Activated CD8-positive, alpha-beta T cell treated with anti-CD3 and anti-CD28 coated beads, Interleukin-2, amount 10 ng/mL, durations not matched to agents 7 days and 5 days (primary cell): ENCODE measurements around the gene RNF44. TPM values are rescaled to one million over a fixed set of nuclear protein-coding genes. Genes with fewer than 3 reads are reported as not detected.

Source experiments
- ATAC-seq: fragments of 150-1000 bp; cut with Tn5 transposase; one replicate; pipeline ENCODE4 v1.10.0; 2021; ENCODE audit warnings: moderate library complexity
- CTCF ChIA-PET: fragments of 350-600 bp; sonication (Branson Sonifier 250); formaldehyde crosslinking; loops from one replicate; lab custom pipeline; 2021; ENCODE audit warnings: antibody characterized with exemption; lab: Charles Lee
- POLR2A ChIA-PET: fragments of 350-600 bp; sonication (Branson Sonifier 250); formaldehyde crosslinking; loops from one replicate; lab custom pipeline; 2021; ENCODE audit warnings: antibody characterized with exemption; lab: Charles Lee
- DNase-seq: peaks from one replicate; pipeline ENCODE4 v3.0.0-alpha.2; 2020
- H3K27ac Mint-ChIP-seq: one replicate; pipeline ENCODE4 v1.8.0; 2021; ENCODE audit warnings: mild to moderate bottlenecking, mixed read lengths
- H3K27me3 Mint-ChIP-seq: one replicate; pipeline ENCODE4 v1.8.0; 2021; ENCODE audit warnings: low read depth, mixed read lengths
- H3K36me3 Mint-ChIP-seq: one replicate; pipeline ENCODE4 v1.8.0; 2021; ENCODE audit warnings: low read depth, mixed read lengths
- H3K4me1 Mint-ChIP-seq: one replicate; pipeline ENCODE4 v1.8.0; 2021; ENCODE audit warnings: low read depth, mixed read lengths
- H3K4me3 Mint-ChIP-seq: one replicate; pipeline ENCODE4 v1.8.0; 2021; ENCODE audit warnings: mild to moderate bottlenecking, mixed read lengths
- H3K9me3 Mint-ChIP-seq: one replicate; pipeline ENCODE4 v1.8.0; 2022; ENCODE audit warnings: mixed read lengths; ENCODE audit not compliant: insufficient read depth
- total RNA-seq, 2 experiments: library from RNA; stranded (reverse); gene quantifications; one replicate each; pipeline ENCODE4 v1.2.3, GENCODE V29; 2021

The RNF44 gene
- total RNA-seq, 2 experiments from 2014 or later, result 88.3 to 92.7 TPM

DNA sequence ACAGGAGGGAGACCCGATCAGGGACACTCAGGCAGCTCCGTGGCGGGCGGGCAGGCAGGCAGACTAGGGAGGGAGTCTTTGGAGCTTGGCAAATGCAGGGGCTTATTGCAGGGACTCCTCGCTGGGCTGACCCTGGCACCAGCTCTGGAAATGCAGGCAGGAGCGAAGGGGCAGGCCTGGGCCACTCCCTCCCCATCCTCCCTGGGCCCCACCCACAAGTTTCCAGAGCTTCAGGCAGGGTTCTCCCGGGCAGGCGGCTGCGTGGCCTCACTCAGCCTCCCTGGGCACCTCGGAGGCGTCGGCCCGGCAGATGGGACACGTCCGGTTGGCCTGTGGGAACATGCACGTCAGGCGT lies 8.5 kb downstream of the RNF44 start:
- Mint-ChIP-seq H3K27me3 (no peaks in the 10 kb centered on the region), H3K9me3 (no peaks in the 10 kb centered on the region), H3K4me3 (no peak overlapping the region), H3K27ac (peak overlapping the region; percentile 55), H3K4me1 (peaks cover 50% of the 10 kb centered on the region), H3K36me3 (peaks cover 56% of the 10 kb centered on the region)
- POLR2A ChIA-PET, result interaction anchor here (2.2 to 3.9 kb wide), 2 partner anchors 11 to 14 kb away, joined by 7 to 34 read pairs; no protein-coding TSS in a partner anchor
- no peak for DNase-seq
- ATAC-seq, result no peak
- CTCF ChIA-PET, result interaction anchor here (0.8 to 2.5 kb wide), 3 partner anchors 10 to 81 kb away, joined by 3 to 10 read pairs (median 9); partner anchors contain the start of gene FAF2

DNA sequence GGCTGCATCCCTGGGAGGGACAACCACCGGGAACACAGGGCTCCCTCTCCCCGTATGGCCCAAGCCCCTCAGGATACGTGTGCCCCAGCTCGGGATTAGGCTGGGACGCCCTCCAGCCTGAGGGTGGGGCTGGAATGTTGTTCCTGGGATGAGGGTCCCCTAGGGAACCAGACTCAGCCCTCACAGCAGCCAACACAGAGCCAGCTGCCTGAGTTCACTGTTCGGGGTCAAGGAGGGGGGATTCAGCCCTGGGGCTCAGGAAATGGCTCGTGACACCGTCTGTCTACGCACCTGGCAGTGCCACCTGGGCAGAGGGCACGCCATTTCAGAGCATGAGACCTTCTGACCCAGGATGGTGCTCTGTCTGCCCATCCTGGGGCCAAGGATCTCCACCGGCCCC lies 8.9 kb downstream of the RNF44 start:
- H3K4me3 Mint-ChIP-seq, result no peak overlapping the region
- ATAC-seq, result no peak
- peak overlapping the region; percentile 55 for H3K27ac Mint-ChIP-seq
- ChIA-PET CTCF (no interaction called here), POLR2A (interaction anchor here (1.2 to 3.9 kb wide), 2 partner anchors 9 to 14 kb away, joined by 4 to 34 read pairs; partner anchors contain the start of gene RNF44)
- no peaks in the 10 kb centered on the region for H3K9me3 Mint-ChIP-seq
- peaks cover 45% of the 10 kb centered on the region for H3K4me1 Mint-ChIP-seq
- H3K36me3 Mint-ChIP-seq, result peaks cover 51% of the 10 kb centered on the region
- H3K27me3 Mint-ChIP-seq, result no peaks in the 10 kb centered on the region
- DNase-seq, result no peak

DNA sequence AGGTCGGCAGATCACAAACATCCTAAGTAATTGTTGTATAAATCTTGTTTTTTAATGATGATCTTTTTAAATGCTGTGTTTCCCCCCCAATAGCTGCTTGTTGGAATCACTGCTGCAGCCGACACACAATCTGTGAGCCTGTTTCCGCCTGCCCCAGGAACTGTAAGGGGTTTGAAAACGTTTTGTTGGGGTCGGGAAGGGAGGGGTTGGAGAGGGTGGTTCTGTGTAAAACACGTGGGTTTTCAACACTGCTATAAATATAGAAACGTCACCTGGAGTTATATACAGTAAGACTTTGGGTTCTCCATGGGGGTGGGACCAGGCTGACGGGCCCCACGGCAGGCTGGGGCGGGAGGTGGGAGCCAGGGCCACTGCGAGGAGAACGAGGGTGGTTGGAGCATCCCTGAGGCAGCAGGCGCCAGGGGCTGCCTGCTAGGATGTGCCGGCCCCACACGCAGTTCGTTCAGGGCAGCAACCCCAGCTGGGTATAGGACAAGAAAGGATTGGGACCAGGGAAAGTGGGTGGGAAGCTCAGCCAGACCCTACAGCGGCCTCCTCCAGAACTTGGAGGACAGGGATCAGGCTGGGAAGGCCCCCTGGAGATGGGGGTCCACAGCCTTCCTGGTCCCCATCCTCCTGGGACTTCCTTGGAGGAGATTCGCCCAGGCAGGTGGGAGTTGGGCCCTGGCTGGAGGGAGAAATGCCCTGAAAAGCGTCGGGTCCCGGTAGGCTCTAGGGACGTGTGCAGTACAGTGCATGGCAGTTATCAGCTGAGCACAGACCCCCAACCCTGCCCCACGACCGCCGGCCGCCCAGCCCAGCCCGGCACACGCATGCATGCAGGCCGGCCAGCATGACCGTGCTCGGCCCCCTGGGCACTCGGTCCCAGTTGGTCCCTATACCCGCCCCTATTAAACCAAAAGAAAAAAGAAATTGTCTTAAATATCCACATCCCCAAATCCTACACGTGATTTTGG lies 9.7 kb downstream of the RNF44 start:
- Mint-ChIP-seq H3K27ac (peak overlapping the region; percentile 55), H3K4me3 (no peak overlapping the region), H3K9me3 (no peaks in the 10 kb centered on the region), H3K27me3 (no peaks in the 10 kb centered on the region), H3K4me1 (peaks cover 39% of the 10 kb centered on the region), H3K36me3 (peaks cover 49% of the 10 kb centered on the region)
- CTCF ChIA-PET, result no interaction called here
- DNase-seq, result no peak
- POLR2A ChIA-PET, result interaction anchor here (1.2 kb wide), 1 partner anchor 9 kb away, joined by 4 read pairs; the partner anchor contains the start of gene RNF44
- ATAC-seq, result no peak

DNA sequence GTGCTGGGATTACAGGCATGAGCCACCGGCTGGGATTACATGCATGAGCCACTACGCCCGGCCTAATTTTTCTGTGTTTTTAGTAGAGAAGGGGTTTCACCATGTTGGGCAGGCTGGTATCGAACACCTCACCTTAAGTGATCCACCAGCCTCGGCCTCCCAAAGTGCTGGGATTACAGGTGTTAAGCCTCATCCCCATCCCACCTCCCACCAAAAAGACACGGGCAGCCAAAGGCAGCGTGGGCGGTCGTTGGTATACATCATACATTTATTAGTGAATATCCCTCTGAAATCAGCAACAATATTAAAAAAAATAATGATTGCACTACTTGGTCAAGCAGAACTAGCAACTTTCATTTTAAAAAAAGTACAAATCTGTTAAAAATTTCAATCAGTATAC lies 10.7 kb downstream of the RNF44 start:
- no peak for DNase-seq
- H3K4me3 Mint-ChIP-seq, result no peak overlapping the region

DNA sequence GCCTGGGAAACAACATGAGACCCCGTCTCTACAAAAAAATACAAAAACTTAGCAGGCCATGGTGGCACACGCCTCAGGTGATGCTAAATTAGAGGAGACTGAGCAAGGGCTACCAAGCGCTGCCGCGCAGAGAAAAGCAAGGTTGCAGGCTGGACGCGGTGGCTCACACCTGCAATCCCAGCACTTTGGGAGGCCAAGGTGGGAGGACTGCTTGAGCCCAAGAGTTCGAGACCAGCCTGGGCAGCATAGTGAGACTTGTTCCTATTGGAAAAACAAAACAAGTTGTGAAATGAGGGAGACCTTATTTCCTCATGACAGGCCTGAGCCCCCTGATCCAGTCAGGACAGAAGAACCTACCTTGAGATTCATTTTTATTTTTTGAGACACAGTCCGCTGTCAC lies 11.5 kb downstream of the RNF44 start:
- CTCF ChIA-PET, result no interaction called here
- no peak for ATAC-seq
- Mint-ChIP-seq H3K27me3 (peaks cover 2% of the 10 kb centered on the region), H3K36me3 (peaks cover 37% of the 10 kb centered on the region), H3K9me3 (no peaks in the 10 kb centered on the region), H3K27ac (no peak overlapping the region), H3K4me1 (peaks cover 28% of the 10 kb centered on the region), H3K4me3 (no peak overlapping the region)
- POLR2A ChIA-PET, result interaction anchor here (1.6 kb wide), 1 partner anchor 11 kb away, joined by 5 read pairs; the partner anchor contains the start of gene RNF44
- no peak for DNase-seq

More for the DNA sequence above, 10.7 kb downstream of the RNF44 start:
- ChIA-PET CTCF (no interaction called here), POLR2A (interaction anchor here (1.6 kb wide), 1 partner anchor 11 kb away, joined by 5 read pairs; the partner anchor contains the start of gene RNF44)
- peaks cover 32% of the 10 kb centered on the region for H3K4me1 Mint-ChIP-seq
- no peak for ATAC-seq
- peaks cover 2% of the 10 kb centered on the region for H3K27me3 Mint-ChIP-seq
- no peak overlapping the region for H3K27ac Mint-ChIP-seq
- no peaks in the 10 kb centered on the region for H3K9me3 Mint-ChIP-seq
- peaks cover 43% of the 10 kb centered on the region for H3K36me3 Mint-ChIP-seq

DNA sequence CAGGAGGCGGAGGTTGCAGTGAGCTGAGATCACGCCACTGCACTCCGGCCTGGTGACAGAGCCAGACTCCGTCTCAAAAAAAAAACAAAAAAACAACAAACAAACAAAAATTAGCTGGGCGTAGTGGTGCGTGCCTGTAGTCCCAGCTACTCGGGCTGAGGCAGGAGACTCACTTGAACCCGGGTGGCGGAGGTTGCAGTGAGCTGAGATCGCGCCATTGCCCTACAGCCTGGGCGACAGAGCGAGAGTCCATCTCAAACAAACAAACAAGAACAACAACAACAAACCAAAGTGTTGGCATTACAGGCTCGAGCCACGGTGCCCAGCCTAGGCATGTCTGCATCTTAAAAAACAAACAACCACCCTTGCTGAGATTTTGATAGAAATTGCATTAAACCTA lies 12.2 kb downstream of the RNF44 start:
- no peaks in the 10 kb centered on the region for H3K9me3 Mint-ChIP-seq
- H3K27ac Mint-ChIP-seq, result peak overlapping the region; percentile 25

DNA sequence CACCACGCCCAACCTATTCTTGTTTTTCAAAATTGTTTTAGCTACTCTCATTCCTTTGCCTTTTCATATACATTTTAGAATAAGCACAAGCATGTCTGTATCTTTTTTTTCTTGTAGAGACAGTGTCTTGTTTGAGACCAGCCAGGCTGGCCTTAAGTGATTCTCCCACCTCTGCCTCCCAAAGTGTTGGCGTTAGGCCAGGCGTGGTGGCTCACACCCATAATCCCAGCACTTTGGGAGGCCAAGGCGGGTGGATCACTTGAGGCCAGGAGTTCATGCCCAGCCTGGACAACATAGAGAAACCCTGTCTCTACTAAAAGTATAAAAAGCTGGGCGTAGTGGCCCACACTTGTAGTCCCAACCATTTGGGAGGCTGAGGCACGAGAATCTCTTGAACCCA lies 13.1 kb downstream of the RNF44 start:
- no peaks in the 10 kb centered on the region for H3K9me3 Mint-ChIP-seq
- H3K4me1 Mint-ChIP-seq, result peaks cover 20% of the 10 kb centered on the region
- no peak for DNase-seq
- no peak overlapping the region for H3K4me3 Mint-ChIP-seq
- H3K27me3 Mint-ChIP-seq, result peaks cover 2% of the 10 kb centered on the region
- no peak for ATAC-seq
- CTCF ChIA-PET, result interaction anchor here (0.7 kb wide), 1 partner anchor 19 kb away, joined by 3 read pairs; no protein-coding TSS in a partner anchor
- no peak overlapping the region for H3K27ac Mint-ChIP-seq
- POLR2A ChIA-PET, result interaction anchor here (0.9 to 1.6 kb wide), 3 partner anchors 10 to 12 kb away, joined by 3 to 5 read pairs (median 5); no protein-coding TSS in a partner anchor
- peaks cover 27% of the 10 kb centered on the region for H3K36me3 Mint-ChIP-seq

More for the DNA sequence above, 12.2 kb downstream of the RNF44 start:
- ATAC-seq, result no peak
- DNase-seq, result no peak
- Mint-ChIP-seq H3K4me3 (no peak overlapping the region), H3K36me3 (peaks cover 34% of the 10 kb centered on the region), H3K4me1 (peaks cover 28% of the 10 kb centered on the region), H3K27me3 (peaks cover 2% of the 10 kb centered on the region)
- POLR2A ChIA-PET, result interaction anchor here (1.4 to 1.6 kb wide), 2 partner anchors 11 to 12 kb away, joined by 5 read pairs; partner anchors contain the start of gene RNF44
- CTCF ChIA-PET, result interaction anchor here (0.6 kb wide), 1 partner anchor 8 kb away, joined by 3 read pairs; no protein-coding TSS in a partner anchor

DNA sequence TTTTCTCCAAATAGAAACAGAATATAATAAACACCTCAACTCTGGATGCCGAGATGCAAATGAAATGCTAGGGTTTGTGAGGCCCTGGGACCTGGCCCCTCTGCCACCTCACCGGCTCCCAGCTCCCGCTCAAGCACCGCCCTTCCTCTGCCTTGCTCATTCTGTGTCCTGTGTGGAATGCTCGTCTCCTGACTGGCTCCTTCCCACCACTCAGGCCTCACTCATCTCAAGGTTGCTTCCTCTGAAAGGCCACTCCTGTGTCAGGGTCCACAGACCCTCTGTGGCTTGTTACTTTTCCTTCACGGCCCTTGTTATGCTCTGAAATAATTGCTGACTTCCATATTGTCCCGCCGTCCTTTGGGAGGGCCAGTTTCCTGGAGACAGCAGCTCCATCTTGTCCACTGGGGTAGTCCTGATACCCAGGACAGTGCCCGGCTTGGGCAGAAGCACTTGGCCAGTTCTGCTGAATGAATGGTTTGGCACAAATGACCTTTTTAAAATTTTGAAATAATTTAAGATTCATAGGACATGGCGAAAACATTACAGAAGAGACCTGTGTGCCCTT lies 15.4 kb downstream of the RNF44 start:
- DNase-seq, result no peak
- no peaks in the 10 kb centered on the region for H3K9me3 Mint-ChIP-seq
- POLR2A ChIA-PET, result interaction anchor here (0.6 kb wide), 1 partner anchor 73 kb away, joined by 4 read pairs; no protein-coding TSS in a partner anchor
- peaks cover 6% of the 10 kb centered on the region for H3K4me1 Mint-ChIP-seq
- CTCF ChIA-PET, result interaction anchor here (1.7 kb wide), 1 partner anchor 10 kb away, joined by 4 read pairs; no protein-coding TSS in a partner anchor
- no peak overlapping the region for H3K4me3 Mint-ChIP-seq
- no peak overlapping the region for H3K27ac Mint-ChIP-seq
- peaks cover 6% of the 10 kb centered on the region for H3K27me3 Mint-ChIP-seq
- H3K36me3 Mint-ChIP-seq, result peaks cover 9% of the 10 kb centered on the region
- ATAC-seq, result no peak

DNA sequence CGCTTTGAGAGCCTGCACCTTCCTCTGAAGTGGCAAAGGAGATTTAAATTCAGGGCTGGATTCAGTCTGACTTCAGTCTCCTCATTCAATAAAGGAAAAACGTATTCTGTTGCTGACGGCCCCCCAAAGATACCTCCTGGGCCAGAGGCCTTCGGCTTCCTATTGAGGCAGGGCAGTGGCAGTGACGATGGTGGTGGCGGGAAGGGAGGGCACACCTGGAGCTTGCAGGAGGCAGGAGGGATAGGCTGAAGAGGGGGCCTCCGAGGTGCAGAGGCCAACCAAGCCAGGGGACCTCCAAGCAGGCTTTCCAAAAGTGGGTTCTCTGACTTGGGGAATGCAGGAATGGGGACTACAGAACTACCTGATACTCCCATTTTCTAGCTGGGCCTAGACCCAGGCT lies 15.9 kb downstream of the RNF44 start:
- no peaks in the 10 kb centered on the region for H3K9me3 Mint-ChIP-seq
- DNase-seq (no peak), ATAC-seq (no peak)
- no peak overlapping the region for H3K4me3 Mint-ChIP-seq
- POLR2A ChIA-PET, result interaction anchor here (0.6 kb wide), 1 partner anchor 72 kb away, joined by 4 read pairs; no protein-coding TSS in a partner anchor
- CTCF ChIA-PET, result no interaction called here
- peaks cover 6% of the 10 kb centered on the region for H3K27me3 Mint-ChIP-seq
- no peak overlapping the region for H3K27ac Mint-ChIP-seq
- H3K4me1 Mint-ChIP-seq, result peaks cover 8% of the 10 kb centered on the region
- peaks cover 7% of the 10 kb centered on the region for H3K36me3 Mint-ChIP-seq

DNA sequence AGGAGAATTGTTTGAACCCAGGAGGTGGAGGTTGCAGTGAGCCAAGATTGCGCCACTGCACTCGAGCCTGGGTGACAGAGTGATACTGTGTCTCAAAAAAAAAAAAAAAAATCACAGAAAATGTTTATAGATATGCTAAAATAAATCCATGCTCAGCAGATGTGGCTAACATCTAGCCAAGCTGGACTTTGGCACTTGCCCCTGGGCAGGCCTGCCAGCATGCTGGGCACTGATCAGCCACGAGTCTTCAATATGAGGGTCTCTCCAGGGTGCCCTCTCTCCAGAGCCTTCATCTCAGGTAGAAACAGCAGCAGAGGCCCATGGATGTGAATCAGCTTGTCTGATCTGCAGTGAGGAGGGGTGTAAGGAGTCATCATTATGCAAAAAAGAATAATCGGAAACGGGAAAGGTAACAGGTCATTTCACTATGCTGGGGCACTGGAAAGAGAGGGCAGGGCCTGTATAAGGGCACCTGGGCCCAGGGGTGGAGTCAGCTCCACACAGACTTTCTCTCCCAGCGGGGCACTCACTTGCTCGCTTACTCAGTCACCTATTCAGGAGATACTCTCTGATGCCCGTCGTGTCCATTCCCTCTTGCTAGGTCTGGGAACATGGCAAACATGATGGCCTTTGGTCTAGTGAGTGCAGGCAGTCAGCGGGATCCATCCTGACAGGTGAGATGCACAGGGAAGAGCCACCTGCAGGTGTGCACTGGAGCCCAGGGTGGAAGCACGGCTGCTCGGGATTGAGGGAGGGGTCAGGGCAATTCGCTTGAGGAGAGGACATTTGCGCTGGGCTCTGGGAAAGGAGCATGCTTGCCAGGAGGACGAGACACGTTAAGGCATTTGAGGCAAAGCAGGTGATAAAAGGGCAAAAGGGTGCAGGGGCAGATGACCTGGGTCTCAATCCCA lies 17.1 kb downstream of the RNF44 start:
- POLR2A ChIA-PET, result no interaction called here
- Mint-ChIP-seq H3K27me3 (peaks cover 6% of the 10 kb centered on the region), H3K36me3 (peaks cover 2% of the 10 kb centered on the region), H3K9me3 (no peaks in the 10 kb centered on the region), H3K4me1 (peaks cover 8% of the 10 kb centered on the region), H3K27ac (no peak overlapping the region), H3K4me3 (no peak overlapping the region)
- CTCF ChIA-PET, result interaction anchor here (0.9 kb wide), 1 partner anchor 38 kb away, joined by 3 read pairs; no protein-coding TSS in a partner anchor
- ATAC-seq, result no peak
- DNase-seq, result no peak
